ENCODE data around the gene TNS4. TPM values are rescaled to one million over a fixed set of nuclear protein-coding genes. Genes with fewer than 3 reads are reported as not detected.

Gene TNS4
- total and polyA plus RNA-seq, 2 of the 4 experiments (the other 2 are of a cell fraction), result not detected

GRCh38 chr17:40496634-40497420, 4.6 kb downstream of the TNS4 start:
- H4K5ac ChIP-seq (ENCODE audit: low read depth, low read length), result no peak overlapping the region
- intact Hi-C loops (cut with micrococcal nuclease) (no loop called here), dilution Hi-C loops (cut with HindIII; ENCODE audit: low sequenced_read_pairs, unreplicated experiment) (no loop called here), in situ Hi-C loops (cut with MboI; ENCODE audit: low sequenced_read_pairs) (no loop called here)
- BruUV-seq (replicated peaks), result no TSS peak
- peak overlapping the region; percentile 60 for H3K4ac ChIP-seq (ENCODE audit: low read depth, low read length)
- no peak overlapping the region for H2AK9ac ChIP-seq (replicated peaks; ENCODE audit: low read depth, low read length, poor library complexity)
- H3K9me1 ChIP-seq (ENCODE audit: insufficient read depth, low read length), result peaks cover 13% of the 10 kb centered on the region
- no peaks in the 10 kb centered on the region for H4K20me1 ChIP-seq (ENCODE audit: insufficient read depth, low read length)
- CTCF ChIA-PET, result interaction anchor here (1.1 to 1.4 kb wide), 3 partner anchors 21 to 36 kb away, joined by 4 to 10 read pairs (median 5); no protein-coding TSS in a partner anchor
- H4K91ac ChIP-seq (ENCODE audit: insufficient read depth, low read depth, low read length), result peak overlapping the region; percentile 68; the same call in 1 of the 2 replicates
- H3K36me3 ChIP-seq (ENCODE audit: control insufficient read depth, insufficient read depth, low read length), result no peaks in the 10 kb centered on the region
- peak overlapping the region; percentile 73; the same call in 1 of the 2 replicates for H2BK120ac ChIP-seq (ENCODE audit: low read depth, low read length)
- no peaks in the 10 kb centered on the region for H3K27me3 ChIP-seq (ENCODE audit: control insufficient read depth, insufficient read depth, low read length)
- 95% methylated on average over 3 of the region's 9 CpGs; no CpG with 5 or more reads in 1 of the 2 experiments for WGBS, 2 experiments (ENCODE audit: extremely low coverage in 2 of 2, insufficient read length in 1 of 2)
- no peak overlapping the region for H3K4me3 ChIP-seq (ENCODE audit: insufficient read depth, low read depth, low read length)
- H3K56ac ChIP-seq (ENCODE audit: extremely low read depth, insufficient read depth, low read length), result no peak overlapping the region
- peaks cover 23% of the 10 kb centered on the region for H3K4me1 ChIP-seq (ENCODE audit: control insufficient read depth, insufficient read depth, low read length)
- no peak overlapping the region for H3K27ac ChIP-seq (ENCODE audit: insufficient read depth, low read length)
- H3K4me2 ChIP-seq (ENCODE audit: low read depth, low read length), result no peak overlapping the region
- no peak overlapping the region for H2AFZ ChIP-seq (replicated peaks; ENCODE audit: low read length, poor library complexity)
- H2BK15ac ChIP-seq (ENCODE audit: low read depth, low read length), result peak overlapping the region; percentile 53; the same call in 2 of the 3 replicates
- no peak overlapping the region for H3K23ac ChIP-seq (ENCODE audit: low read depth, low read length)
- H3K9ac ChIP-seq (ENCODE audit: low read depth, low read length), result no peak overlapping the region
- H2BK5ac ChIP-seq (ENCODE audit: low read depth, low read length, poor library complexity, severe bottlenecking), result no peak overlapping the region
- peak overlapping the region; percentile 86 for H2AK5ac ChIP-seq (ENCODE audit: low read depth, low read length)
- peak overlapping the region in 1 of 2 experiments; percentile 13; a peak in 1 of 4 replicates for H4K8ac ChIP-seq (ENCODE audit: low read depth in 2 of 2, low read length in 2 of 2)
- ATAC-seq (ENCODE audit: low read depth), result no peak
- peak overlapping the region; percentile 51; the same call in 1 of the 2 replicates for H2BK20ac ChIP-seq (ENCODE audit: low read depth, low read length)
- H3K9me3 ChIP-seq (ENCODE audit: control insufficient read depth, insufficient read depth, low read length), result no peaks in the 10 kb centered on the region
- H3K14ac ChIP-seq (replicated peaks; ENCODE audit: low read depth, low read length), result 0 out of 2 replicates have a peak overlapping the region, but pooled peaks have one; percentile 65
- no peak for DNase-seq
- peaks cover 0 to 6% of the 10 kb centered on the region in 2 experiments; a peak in 1 of 4 replicates for H3K79me1 ChIP-seq (ENCODE audit: low read depth in 1 of 2, low read length in 2 of 2)
- POLR2A ChIA-PET (ENCODE audit: unreplicated experiment), result no interaction called here
- H3K18ac ChIP-seq (ENCODE audit: low read depth, low read length), result no peak overlapping the region
- no peak for TF ChIP-seq POLR2A (IDR thresholded peaks at IDR 0.05; ENCODE audit: low read depth, low read length)
- no peak for TF ChIP-seq RCOR1 (IDR thresholded peaks at IDR 0.05; ENCODE audit: insufficient replicate concordance, low read length)
- no peak for TF ChIP-seq NFE2L2 (IDR thresholded peaks at IDR 0.05; ENCODE audit: low read depth, low read length)
- no peak for TF ChIP-seq SMC3 (IDR thresholded peaks at IDR 0.05; ENCODE audit: low read depth, low read length)
- TF ChIP-seq, protein P1, sequence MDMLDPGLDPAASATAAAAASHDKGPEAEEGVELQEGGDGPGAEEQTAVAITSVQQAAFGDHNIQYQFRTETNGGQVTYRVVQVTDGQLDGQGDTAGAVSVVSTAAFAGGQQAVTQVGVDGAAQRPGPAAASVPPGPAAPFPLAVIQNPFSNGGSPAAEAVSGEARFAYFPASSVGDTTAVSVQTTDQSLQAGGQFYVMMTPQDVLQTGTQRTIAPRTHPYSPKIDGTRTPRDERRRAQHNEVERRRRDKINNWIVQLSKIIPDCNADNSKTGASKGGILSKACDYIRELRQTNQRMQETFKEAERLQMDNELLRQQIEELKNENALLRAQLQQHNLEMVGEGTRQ (IDR thresholded peaks at IDR 0.05; ENCODE audit: low read depth, low read length), result no peak
- no peak for TF ChIP-seq RAD21 (IDR thresholded peaks at IDR 0.05; ENCODE audit: low read length)
- no peak for TF ChIP-seq CHD1 (IDR thresholded peaks at IDR 0.05; ENCODE audit: low read depth, low read length)
- TF ChIP-seq BHLHE40 (IDR thresholded peaks at IDR 0.05; ENCODE audit: low read depth, low read length), result no peak
- TF ChIP-seq MAFK (IDR thresholded peaks at IDR 0.05; ENCODE audit: low read depth, low read length), result no peak
- no peak for TF ChIP-seq CEBPB (IDR thresholded peaks at IDR 0.05; ENCODE audit: low read depth, low read length)
- no peak for TF ChIP-seq FOS (IDR thresholded peaks at IDR 0.05; ENCODE audit: low read depth, low read length)
- no peak for TF ChIP-seq RFX5 (IDR thresholded peaks at IDR 0.05; ENCODE audit: low read depth, low read length)
- no peak for TF ChIP-seq CTCF (conservative IDR thresholded peaks at IDR 0.05; ENCODE audit: low read depth, low read length)
- no peak for TF ChIP-seq ELK1 (IDR thresholded peaks at IDR 0.05; ENCODE audit: borderline replicate concordance, low read depth, low read length)
